ENCODE results near the gene RNU4-1.

DNA sequence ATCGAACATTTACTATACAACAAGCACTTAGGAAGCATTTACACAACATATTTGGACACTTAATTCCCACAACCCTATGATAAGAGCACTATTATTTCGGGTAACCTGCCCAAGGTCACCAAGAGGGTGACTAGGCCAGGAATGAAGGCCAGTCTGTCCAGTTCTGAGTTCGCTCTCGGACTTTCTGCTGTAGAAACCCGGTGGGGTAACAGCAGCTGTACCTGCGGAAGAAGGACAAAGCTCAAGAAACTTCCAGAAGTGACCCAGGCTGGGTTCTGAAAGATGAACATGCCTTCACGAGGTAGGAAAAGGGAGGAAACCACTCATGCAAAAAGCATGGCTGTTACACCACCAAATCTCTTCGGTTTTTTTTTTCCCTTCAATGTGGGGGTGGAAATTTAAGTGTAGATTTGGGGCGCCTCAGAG lies 23.8 kb upstream of the RNU4-1 start:
- TF ChIP-seq, protein P1, sequence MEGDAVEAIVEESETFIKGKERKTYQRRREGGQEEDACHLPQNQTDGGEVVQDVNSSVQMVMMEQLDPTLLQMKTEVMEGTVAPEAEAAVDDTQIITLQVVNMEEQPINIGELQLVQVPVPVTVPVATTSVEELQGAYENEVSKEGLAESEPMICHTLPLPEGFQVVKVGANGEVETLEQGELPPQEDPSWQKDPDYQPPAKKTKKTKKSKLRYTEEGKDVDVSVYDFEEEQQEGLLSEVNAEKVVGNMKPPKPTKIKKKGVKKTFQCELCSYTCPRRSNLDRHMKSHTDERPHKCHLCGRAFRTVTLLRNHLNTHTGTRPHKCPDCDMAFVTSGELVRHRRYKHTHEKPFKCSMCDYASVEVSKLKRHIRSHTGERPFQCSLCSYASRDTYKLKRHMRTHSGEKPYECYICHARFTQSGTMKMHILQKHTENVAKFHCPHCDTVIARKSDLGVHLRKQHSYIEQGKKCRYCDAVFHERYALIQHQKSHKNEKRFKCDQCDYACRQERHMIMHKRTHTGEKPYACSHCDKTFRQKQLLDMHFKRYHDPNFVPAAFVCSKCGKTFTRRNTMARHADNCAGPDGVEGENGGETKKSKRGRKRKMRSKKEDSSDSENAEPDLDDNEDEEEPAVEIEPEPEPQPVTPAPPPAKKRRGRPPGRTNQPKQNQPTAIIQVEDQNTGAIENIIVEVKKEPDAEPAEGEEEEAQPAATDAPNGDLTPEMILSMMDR (IDR thresholded peaks at IDR 0.05; ENCODE audit: low read length): no peak
- no peak for TF ChIP-seq EZH2 (IDR thresholded peaks at IDR 0.05; ENCODE audit: borderline replicate concordance, low read length)
